Measurements from ENCODE around the gene CARD9. TPM values are rescaled to one million over a fixed set of nuclear protein-coding genes. Genes with fewer than 3 reads are reported as not detected.

CARD9 gene
- total RNA-seq, 4 donors from 2014 or later, result 2.4 to 4.2 (median 3.2) TPM

DNA sequence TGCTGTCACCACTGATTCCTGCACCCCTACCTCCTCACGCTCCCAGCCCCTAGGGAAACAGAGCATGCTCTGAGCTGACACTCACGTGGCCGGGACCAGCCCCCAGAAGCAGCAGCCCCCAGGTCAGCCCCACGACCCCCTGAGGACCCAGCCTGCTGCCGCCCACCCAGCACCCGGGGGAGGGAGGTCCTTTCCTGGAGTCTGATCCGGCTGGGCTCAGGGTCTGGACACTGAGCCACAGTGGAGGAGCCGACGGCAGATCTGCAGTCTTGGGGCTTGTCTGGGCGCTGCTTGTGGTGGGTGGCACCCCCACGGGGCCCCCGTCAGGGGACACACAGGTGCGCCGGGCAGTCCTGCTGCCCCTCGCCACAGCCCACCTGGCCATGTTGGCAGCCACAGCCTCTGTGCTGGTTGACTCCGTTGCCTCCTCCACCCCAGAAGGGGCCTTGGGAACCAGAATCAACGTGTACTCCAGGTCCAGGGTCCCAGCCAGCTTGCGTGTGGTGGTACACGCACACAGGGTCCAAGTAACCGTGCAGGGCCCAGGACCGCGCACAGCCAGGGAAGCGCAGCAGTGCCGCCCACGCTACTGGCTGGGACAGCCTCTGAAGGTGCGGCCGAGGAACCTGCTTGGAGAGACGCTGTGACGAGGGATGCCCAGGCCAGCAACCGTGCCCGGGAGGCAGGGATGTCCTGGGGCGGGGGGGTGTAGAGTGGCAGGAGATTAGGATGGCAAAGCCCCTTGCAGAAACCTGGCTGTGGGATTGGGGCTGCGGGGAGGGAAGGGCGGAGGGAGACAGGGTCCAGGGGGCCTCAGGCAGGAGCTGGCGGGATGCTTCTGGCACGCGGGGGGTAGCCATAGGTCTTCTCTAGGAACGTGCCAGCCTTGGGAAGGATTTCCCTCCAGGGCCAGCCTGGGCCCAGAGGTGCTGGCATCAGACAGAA is 13.4 kb downstream of the CARD9 start:
- H3K4me3 ChIP-seq (ENCODE audit: low read depth, poor library complexity, severe bottlenecking), result no peak overlapping the region
- WGBS, 2 donors, result 72 to 74% methylated on average over 14 to 33 of the region's 38 CpGs
- intact Hi-C loops (cut with DNase I; ENCODE audit: low total_unique reads), result no loop called here
- TF ChIP-seq, protein P1, sequence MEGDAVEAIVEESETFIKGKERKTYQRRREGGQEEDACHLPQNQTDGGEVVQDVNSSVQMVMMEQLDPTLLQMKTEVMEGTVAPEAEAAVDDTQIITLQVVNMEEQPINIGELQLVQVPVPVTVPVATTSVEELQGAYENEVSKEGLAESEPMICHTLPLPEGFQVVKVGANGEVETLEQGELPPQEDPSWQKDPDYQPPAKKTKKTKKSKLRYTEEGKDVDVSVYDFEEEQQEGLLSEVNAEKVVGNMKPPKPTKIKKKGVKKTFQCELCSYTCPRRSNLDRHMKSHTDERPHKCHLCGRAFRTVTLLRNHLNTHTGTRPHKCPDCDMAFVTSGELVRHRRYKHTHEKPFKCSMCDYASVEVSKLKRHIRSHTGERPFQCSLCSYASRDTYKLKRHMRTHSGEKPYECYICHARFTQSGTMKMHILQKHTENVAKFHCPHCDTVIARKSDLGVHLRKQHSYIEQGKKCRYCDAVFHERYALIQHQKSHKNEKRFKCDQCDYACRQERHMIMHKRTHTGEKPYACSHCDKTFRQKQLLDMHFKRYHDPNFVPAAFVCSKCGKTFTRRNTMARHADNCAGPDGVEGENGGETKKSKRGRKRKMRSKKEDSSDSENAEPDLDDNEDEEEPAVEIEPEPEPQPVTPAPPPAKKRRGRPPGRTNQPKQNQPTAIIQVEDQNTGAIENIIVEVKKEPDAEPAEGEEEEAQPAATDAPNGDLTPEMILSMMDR (IDR thresholded peaks at IDR 0.05), result no peak
- TF ChIP-seq POLR2A (IDR thresholded peaks at IDR 0.05), result no peak
- no peak for DNase-seq (ENCODE audit: low spot score in 2 of 2)

DNA sequence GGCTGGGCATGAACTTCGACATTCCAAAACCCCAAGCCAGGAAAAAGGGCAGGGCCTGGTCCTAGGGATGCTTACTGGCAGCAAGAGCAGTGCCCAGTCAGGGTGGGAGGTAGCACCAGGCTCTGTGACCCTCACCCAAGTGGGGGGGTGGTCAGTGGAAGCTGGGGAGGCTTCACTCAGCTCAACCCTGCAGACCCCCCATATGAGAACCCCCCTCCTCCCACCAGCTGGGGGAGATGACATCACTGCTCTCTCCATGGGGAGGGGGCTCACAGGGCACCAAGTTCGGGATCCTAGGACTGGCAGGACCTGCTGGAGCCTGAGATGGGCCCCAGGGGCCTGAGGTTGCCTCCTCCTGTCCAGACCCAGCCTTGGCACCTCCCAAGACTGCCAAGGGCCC is 14.6 kb downstream of the CARD9 start:
- no peak overlapping the region for H3K4me3 ChIP-seq (ENCODE audit: low read depth, poor library complexity, severe bottlenecking)
- intact Hi-C loops (cut with DNase I; ENCODE audit: low total_unique reads), result no loop called here
- DNase-seq (ENCODE audit: low spot score in 2 of 2), result no peak
- TF ChIP-seq, protein P1 (IDR thresholded peaks at IDR 0.05), result no peak
- no peak for TF ChIP-seq POLR2A (IDR thresholded peaks at IDR 0.05)
- WGBS, 2 donors, result 74% methylated on average over 2 of the region's 2 CpGs; no CpG with 5 or more reads in 1 of the 2 donors

DNA sequence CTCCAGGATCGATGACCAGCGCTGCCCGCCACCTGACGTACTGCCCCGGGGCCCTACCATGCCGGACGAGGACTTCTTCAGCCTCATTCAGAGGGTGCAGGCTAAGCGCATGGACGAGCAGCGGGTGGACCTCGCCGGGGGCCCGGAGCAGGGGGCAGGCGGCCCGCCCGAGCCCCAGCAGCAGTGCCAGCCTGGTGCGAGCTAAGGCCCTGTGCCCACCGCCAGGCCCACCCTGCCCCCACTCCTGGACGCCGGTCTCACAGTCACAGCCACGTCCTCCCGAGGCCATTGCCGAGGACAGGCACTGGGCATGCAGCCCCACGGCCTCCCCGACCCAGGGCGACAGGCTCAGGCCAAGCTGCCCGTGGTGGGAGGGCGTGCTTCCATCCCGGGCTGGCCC is 15.5 kb downstream of the CARD9 start:
- TF ChIP-seq, protein P1 (IDR thresholded peaks at IDR 0.05), result no peak
- no peak for TF ChIP-seq POLR2A (IDR thresholded peaks at IDR 0.05)
- intact Hi-C loops (cut with DNase I; ENCODE audit: low total_unique reads), result no loop called here
- H3K4me3 ChIP-seq (ENCODE audit: low read depth, poor library complexity, severe bottlenecking), result no peak overlapping the region
- DNase-seq (ENCODE audit: low spot score in 2 of 2), result no peak
- WGBS, 2 donors, result 93 to 95% methylated on average over 14 to 28 of the region's 29 CpGs

DNA sequence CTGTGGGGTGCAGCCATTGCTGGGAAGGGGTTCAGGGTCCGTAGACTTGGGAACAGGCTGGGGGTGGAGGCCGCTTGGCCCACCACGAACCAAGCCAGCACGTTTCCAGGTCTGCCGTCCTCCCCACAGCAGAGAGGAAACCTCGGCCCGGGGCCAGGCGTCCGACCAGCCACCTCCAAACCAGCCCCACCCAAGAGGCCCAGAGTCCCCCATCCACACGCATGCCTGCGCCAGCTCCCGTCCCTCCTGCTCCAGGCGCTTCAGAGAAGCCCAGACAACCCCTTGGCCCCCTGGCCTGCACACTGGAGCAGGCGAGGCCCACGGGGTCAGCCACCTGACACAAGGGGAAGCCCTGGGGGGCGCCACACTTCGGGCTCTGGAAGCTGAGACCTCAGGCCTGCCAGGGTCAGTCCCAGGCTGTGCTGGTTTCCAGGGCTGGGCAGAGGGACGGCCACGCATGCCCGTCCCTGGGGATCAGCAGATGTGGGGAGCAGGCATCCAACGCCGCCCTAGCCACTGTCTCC is 16.2 kb downstream of the CARD9 start:
- no peak for DNase-seq (ENCODE audit: low spot score in 2 of 2)
- intact Hi-C loops (cut with DNase I; ENCODE audit: low total_unique reads), result no loop called here
- H3K4me3 ChIP-seq (ENCODE audit: low read depth, poor library complexity, severe bottlenecking), result no peak overlapping the region
- TF ChIP-seq, protein P1 (IDR thresholded peaks at IDR 0.05), result no peak
- TF ChIP-seq POLR2A (IDR thresholded peaks at IDR 0.05), result no peak
- 80 to 87% methylated on average over 7 to 17 of the region's 22 CpGs for WGBS, 2 donors

DNA sequence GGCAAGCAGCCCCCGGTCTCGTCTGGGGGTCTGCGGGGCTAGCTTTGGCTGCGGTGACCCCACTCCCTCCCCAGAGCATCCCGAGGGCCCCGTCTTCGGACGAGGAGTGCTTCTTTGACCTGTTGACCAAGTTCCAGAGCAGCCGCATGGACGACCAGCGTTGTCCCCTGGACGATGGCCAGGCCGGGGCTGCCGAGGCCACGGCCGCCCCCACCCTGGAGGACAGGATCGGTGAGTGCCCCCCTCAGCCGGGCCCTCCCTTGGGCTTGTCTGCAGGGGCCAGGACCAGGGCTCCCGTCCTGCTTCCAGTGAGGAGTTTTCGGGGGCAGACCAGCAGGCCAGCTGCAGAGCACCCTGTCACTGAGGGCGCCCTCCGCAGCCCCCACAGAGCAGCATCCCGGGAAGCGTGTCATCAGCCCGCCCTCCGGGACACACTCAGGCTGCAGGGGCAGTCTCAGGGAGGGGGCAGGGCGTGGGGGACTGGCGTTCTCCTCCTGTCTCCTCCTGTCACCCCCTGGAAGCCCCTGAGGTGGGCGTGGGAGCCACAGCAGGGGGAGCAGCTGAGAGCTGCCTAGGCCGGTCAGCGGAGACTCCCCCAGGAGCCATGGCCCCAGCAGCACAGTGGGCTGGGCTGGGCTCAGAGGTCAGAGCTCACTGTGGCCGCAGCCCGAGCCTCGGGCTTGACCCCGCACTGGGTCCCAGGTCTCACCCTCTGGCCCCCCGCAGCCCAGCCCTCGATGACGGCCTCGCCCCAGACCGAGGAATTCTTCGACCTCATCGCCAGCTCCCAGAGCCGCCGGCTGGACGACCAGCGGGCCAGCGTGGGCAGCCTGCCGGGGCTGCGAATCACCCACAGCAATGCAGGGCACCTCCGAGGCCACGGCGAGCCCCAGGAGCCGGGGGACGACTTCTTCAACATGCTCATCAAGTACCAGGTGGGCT is 17.6 kb downstream of the CARD9 start:
- TF ChIP-seq, protein P1 (IDR thresholded peaks at IDR 0.05), result no peak
- TF ChIP-seq POLR2A (IDR thresholded peaks at IDR 0.05), result no peak
- DNase-seq (ENCODE audit: low spot score in 2 of 2), result no peak
- H3K4me3 ChIP-seq (ENCODE audit: low read depth, poor library complexity, severe bottlenecking), result no peak overlapping the region
- intact Hi-C loops (cut with DNase I; ENCODE audit: low total_unique reads), result no loop called here
- WGBS, 2 donors, result 76 to 97% methylated on average over 6 to 43 of the region's 54 CpGs
